ENCODE data around the gene RCBTB2.

DNA sequence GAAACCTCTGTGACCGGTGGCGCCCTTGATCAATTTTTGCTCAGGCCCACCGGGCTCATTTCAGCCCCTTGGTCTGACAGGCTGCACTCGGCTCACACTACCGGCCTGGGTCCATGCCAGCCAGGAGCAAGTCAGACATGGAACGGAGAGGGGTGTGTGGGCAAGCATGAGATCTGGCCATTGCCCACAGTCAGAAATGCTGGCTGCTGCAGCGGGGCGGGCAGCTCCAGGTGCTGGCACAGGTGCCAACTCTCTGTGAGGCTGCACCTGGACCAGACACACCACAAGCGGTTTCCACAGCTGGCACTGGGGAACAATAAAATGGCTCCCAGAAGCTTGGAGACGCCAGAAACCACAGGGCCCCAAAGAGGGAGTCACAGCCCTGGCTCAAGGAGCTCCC, 76.3 kb downstream of the RCBTB2 start:
- no peak for TF ChIP-seq FOXA1 (IDR thresholded peaks at IDR 0.05)
- TF ChIP-seq CTBP1 (IDR thresholded peaks at IDR 0.05; ENCODE audit: borderline replicate concordance) = no peak
- TF ChIP-seq ELF4 (IDR thresholded peaks at IDR 0.05) = no peak
- TF ChIP-seq NFRKB (IDR thresholded peaks at IDR 0.05) = no peak
- no peak for TF ChIP-seq SP1 (IDR thresholded peaks at IDR 0.05)
- no peak for TF ChIP-seq BHLHE40 (IDR thresholded peaks at IDR 0.05; ENCODE audit: borderline replicate concordance)
- no peak for TF ChIP-seq ZNF384 (IDR thresholded peaks at IDR 0.05)
- TF ChIP-seq HDGF (IDR thresholded peaks at IDR 0.05; ENCODE audit: borderline replicate concordance) = no peak
- TF ChIP-seq SUZ12 (IDR thresholded peaks at IDR 0.05) = no peak
- no peak for TF ChIP-seq FOXK2 (IDR thresholded peaks at IDR 0.05)
- no peak for TF ChIP-seq ARNT (IDR thresholded peaks at IDR 0.05)
- TF ChIP-seq L3MBTL2 (conservative IDR thresholded peaks at IDR 0.05) = no peak
- no peak for TF ChIP-seq TARDBP (IDR thresholded peaks at IDR 0.05)

All from HEK293T (cell line).